CD4-positive, CD25-positive, alpha-beta regulatory T cell (primary cell): ENCODE results near the gene TMEM139. TPM values are rescaled to one million over a fixed set of nuclear protein-coding genes. Genes with fewer than 3 reads are reported as not detected.

Experiments
- ATAC-seq, 2 donors: fragments of 150-1000 bp; cut with Tn5 transposase; one replicate each; pipeline ENCODE4 v1.10.0; 2021; ENCODE audit warnings: low read depth in 2 of 2, moderate number of reproducible peaks in 2 of 2, moderate library complexity in 1 of 2
- DNase-seq, 3 donors: peaks; one replicate each; pipeline versions ENCODE4 v3.0.0 to v3.0.0-alpha.2; 2012 to 2022; ENCODE audit warnings: mixed read lengths in 1 of 3
- H3K27ac ChIP-seq: one replicate; pipeline ENCODE4 v1.7.0; 2013; ENCODE audit warnings: mild to moderate bottlenecking, low read length; ENCODE audit not compliant: insufficient read depth, poor library complexity, severe bottlenecking
- H3K27me3 ChIP-seq: one replicate; pipeline ENCODE4 v1.7.0; 2013; ENCODE audit warnings: low read length; ENCODE audit not compliant: control insufficient read depth, insufficient read depth
- H3K36me3 ChIP-seq: one replicate; pipeline ENCODE4 v1.7.0; 2013; ENCODE audit warnings: mild to moderate bottlenecking, low read length, moderate library complexity; ENCODE audit not compliant: control insufficient read depth, insufficient read depth
- H3K4me1 ChIP-seq: 2 replicates; pipeline ENCODE4 v1.7.0; 2013; ENCODE audit warnings: mild to moderate bottlenecking, low read length; ENCODE audit not compliant: insufficient read depth, control insufficient read depth, poor library complexity, severe bottlenecking
- H3K4me3 ChIP-seq: one replicate; pipeline ENCODE4 v1.7.0; 2013; ENCODE audit warnings: low read depth, mild to moderate bottlenecking, low read length, moderate library complexity
- H3K9me3 ChIP-seq, 2 experiments: 1 replicate in 1 of 2; 2 replicates in 1 of 2; pipeline ENCODE4 v1.7.0; 2013; ENCODE audit warnings: low read length in 2 of 2, mild to moderate bottlenecking in 1 of 2, moderate library complexity in 1 of 2; ENCODE audit not compliant: control insufficient read depth in 2 of 2
- H3K27ac Mint-ChIP-seq, 3 donors: one replicate each; pipeline ENCODE4 v1.8.0; 2020 to 2022; ENCODE audit warnings: mild to moderate bottlenecking in 3 of 3, mixed read lengths in 3 of 3, moderate library complexity in 2 of 3
- H3K27me3 Mint-ChIP-seq: one replicate; pipeline ENCODE4 v1.8.0; 2022; ENCODE audit warnings: mild to moderate bottlenecking, mixed read lengths
- H3K36me3 Mint-ChIP-seq: one replicate; pipeline ENCODE4 v1.8.0; 2020; ENCODE audit warnings: mixed read lengths
- H3K4me1 Mint-ChIP-seq, 4 donors: one replicate each; pipeline ENCODE4 v1.8.0; 2020 to 2022; ENCODE audit warnings: mixed read lengths in 4 of 4, mild to moderate bottlenecking in 1 of 4
- H3K4me3 Mint-ChIP-seq, 4 donors: one replicate each; pipeline ENCODE4 v1.8.0; 2020 to 2022; ENCODE audit warnings: mild to moderate bottlenecking in 4 of 4, mixed read lengths in 4 of 4, moderate library complexity in 3 of 4
- H3K9me3 Mint-ChIP-seq, 7 donors: one replicate each; pipeline ENCODE4 v1.8.0; 2020 to 2022; ENCODE audit warnings: mixed read lengths in 7 of 7, mild to moderate bottlenecking in 3 of 7, moderate library complexity in 2 of 7
- polyA plus RNA-seq, 4 donors: library from polyadenylated mRNA; unstranded; fragments of 300-500 nt; fragmentation: Illumina TruSeq; gene quantifications; one replicate each; pipeline ENCODE4 v1.2.3, GENCODE V29; 2021
- total RNA-seq: library from RNA; stranded (reverse); gene quantifications from one replicate; pipeline ENCODE4 v1.2.3, GENCODE V29; 2022

TMEM139 gene
- total and polyA plus RNA-seq, 5 donors from 2014 or later = 0.75 to 1.3 (median 0.91) TPM

- Mint-ChIP-seq H3K36me3 (peaks cover 65% of the 10 kb centered on the region), H3K4me1 (peaks cover 33 to 52% (median 43%) of the 10 kb centered on the region in 4 donors), H3K27ac (peak overlapping the region; percentile 44 to 66 (median 65)), H3K27me3 (no peaks in the 10 kb centered on the region), H3K9me3 (peaks cover 0 to 2% (median 0%) of the 10 kb centered on the region in 7 donors), H3K4me3 (peak overlapping the region in 2 of 4 donors; percentile 32 to 33)
- H3K9me3 ChIP-seq = no peaks in the 10 kb centered on the region
- no peaks in the 10 kb centered on the region for H3K27me3 ChIP-seq
- H3K4me3 ChIP-seq = peak overlapping the region; percentile 4
- peaks cover 27% of the 10 kb centered on the region for H3K4me1 ChIP-seq
- DNase-seq (peak; percentile 47 to 74 (median 68)), ATAC-seq (peak; percentile 89 to 95)
- H3K27ac ChIP-seq = no peak overlapping the region
- H3K36me3 ChIP-seq = peaks cover 91% of the 10 kb centered on the region
Measured at GRCh38 chr7:143299840-143300239, 15.1 kb downstream of the TMEM139 start.

- Mint-ChIP-seq H3K36me3 (peaks cover 65% of the 10 kb centered on the region), H3K4me1 (peaks cover 35 to 49% (median 42%) of the 10 kb centered on the region in 4 donors), H3K4me3 (peak overlapping the region in 1 of 4 donors; percentile 37), H3K27me3 (no peaks in the 10 kb centered on the region), H3K9me3 (peaks cover 0 to 1% (median 0%) of the 10 kb centered on the region in 7 donors), H3K27ac (peak overlapping the region; percentile 7 to 98 (median 57))
- no peak for ATAC-seq
- peaks cover 88% of the 10 kb centered on the region for H3K36me3 ChIP-seq
- no peaks in the 10 kb centered on the region for H3K27me3 ChIP-seq
- H3K4me3 ChIP-seq = no peak overlapping the region
- H3K9me3 ChIP-seq = no peaks in the 10 kb centered on the region
- peaks cover 24% of the 10 kb centered on the region for H3K4me1 ChIP-seq
- no peak for DNase-seq
- H3K27ac ChIP-seq = no peak overlapping the region
Measured at GRCh38 chr7:143300959-143301935, 16.5 kb downstream of the TMEM139 start.

- peaks cover 23 to 45% (median 37%) of the 10 kb centered on the region in 4 donors for H3K4me1 Mint-ChIP-seq
- H3K27ac ChIP-seq = no peak overlapping the region
- peaks cover 91% of the 10 kb centered on the region for H3K36me3 ChIP-seq
- peaks cover 0 to 2% (median 0%) of the 10 kb centered on the region in 7 donors for H3K9me3 Mint-ChIP-seq
- no peak for ATAC-seq
- H3K9me3 ChIP-seq = no peaks in the 10 kb centered on the region
- no peak overlapping the region for H3K4me3 ChIP-seq
- DNase-seq = no peak
- H3K27me3 Mint-ChIP-seq = no peaks in the 10 kb centered on the region
- peaks cover 77% of the 10 kb centered on the region for H3K36me3 Mint-ChIP-seq
- H3K27me3 ChIP-seq = no peaks in the 10 kb centered on the region
- H3K4me1 ChIP-seq = peaks cover 15% of the 10 kb centered on the region
- no peak overlapping the region for H3K27ac Mint-ChIP-seq
- no peak overlapping the region for H3K4me3 Mint-ChIP-seq
Measured at GRCh38 chr7:143303733-143304132, 19.0 kb downstream of the TMEM139 start.

- H3K27ac ChIP-seq = no peak overlapping the region
- Mint-ChIP-seq H3K9me3 (peaks cover 0 to 2% (median 0%) of the 10 kb centered on the region in 7 donors), H3K36me3 (peaks cover 71% of the 10 kb centered on the region), H3K27ac (peak overlapping the region in 2 of 3 donors; percentile 44 to 71), H3K4me1 (peaks cover 14 to 43% (median 33%) of the 10 kb centered on the region in 4 donors), H3K4me3 (no peak overlapping the region), H3K27me3 (no peaks in the 10 kb centered on the region)
- H3K4me3 ChIP-seq = no peak overlapping the region
- H3K36me3 ChIP-seq = peaks cover 83% of the 10 kb centered on the region
- H3K9me3 ChIP-seq = no peaks in the 10 kb centered on the region
- H3K27me3 ChIP-seq = no peaks in the 10 kb centered on the region
- peaks cover 10% of the 10 kb centered on the region for H3K4me1 ChIP-seq
- no peak for DNase-seq
- no peak for ATAC-seq
Measured at GRCh38 chr7:143304938-143305337, 20.2 kb downstream of the TMEM139 start.

- Histone ChIP-seq H3K4me1 (peaks cover 13% of the 10 kb centered on the region), H3K27me3 (no peaks in the 10 kb centered on the region), H3K9me3 (no peaks in the 10 kb centered on the region), H3K36me3 (peaks cover 77% of the 10 kb centered on the region), H3K27ac (no peak overlapping the region), H3K4me3 (no peak overlapping the region)
- ATAC-seq = peak; percentile 37 to 70
- peak overlapping the region in 1 of 4 donors; percentile 3 for H3K4me3 Mint-ChIP-seq
- H3K4me1 Mint-ChIP-seq = peaks cover 14 to 43% (median 37%) of the 10 kb centered on the region in 4 donors
- peaks cover 0 to 3% (median 0%) of the 10 kb centered on the region in 7 donors for H3K9me3 Mint-ChIP-seq
- H3K36me3 Mint-ChIP-seq = peaks cover 68% of the 10 kb centered on the region
- no peaks in the 10 kb centered on the region for H3K27me3 Mint-ChIP-seq
- peak; percentile 42 to 75 (median 52) for DNase-seq
- H3K27ac Mint-ChIP-seq = peak overlapping the region; percentile 42 to 92 (median 44)
Measured at GRCh38 chr7:143305423-143306070, 20.8 kb downstream of the TMEM139 start.

GRCh38 chr7:143308632-143309031, 23.9 kb downstream of the TMEM139 start:
- DNase-seq (no peak), ATAC-seq (no peak)
- H3K27ac ChIP-seq = no peak overlapping the region
- Mint-ChIP-seq H3K27ac (peak overlapping the region in 2 of 3 donors; percentile 54 to 81), H3K36me3 (peaks cover 45% of the 10 kb centered on the region), H3K27me3 (no peaks in the 10 kb centered on the region), H3K9me3 (peaks cover 0 to 3% (median 0%) of the 10 kb centered on the region in 7 donors), H3K4me3 (peak overlapping the region in 1 of 4 donors; percentile 4), H3K4me1 (peaks cover 25 to 57% (median 36%) of the 10 kb centered on the region in 4 donors)
- no peaks in the 10 kb centered on the region for H3K9me3 ChIP-seq
- H3K4me1 ChIP-seq = peaks cover 24% of the 10 kb centered on the region
- H3K4me3 ChIP-seq = no peak overlapping the region
- peaks cover 47% of the 10 kb centered on the region for H3K36me3 ChIP-seq
- no peaks in the 10 kb centered on the region for H3K27me3 ChIP-seq

- no peak overlapping the region for H3K4me3 ChIP-seq
- Mint-ChIP-seq H3K36me3 (peaks cover 2% of the 10 kb centered on the region), H3K9me3 (peaks cover 0 to 2% (median 0%) of the 10 kb centered on the region in 7 donors), H3K27me3 (no peaks in the 10 kb centered on the region), H3K27ac (peak overlapping the region in 1 of 3 donors; percentile 10), H3K4me3 (no peak overlapping the region), H3K4me1 (peaks cover 9 to 41% (median 23%) of the 10 kb centered on the region in 4 donors)
- H3K27me3 ChIP-seq = no peaks in the 10 kb centered on the region
- H3K36me3 ChIP-seq = no peaks in the 10 kb centered on the region
- H3K4me1 ChIP-seq = peaks cover 19% of the 10 kb centered on the region
- ATAC-seq = no peak
- H3K27ac ChIP-seq = no peak overlapping the region
- H3K9me3 ChIP-seq = no peaks in the 10 kb centered on the region
- no peak for DNase-seq
Measured at GRCh38 chr7:143314127-143314526, 29.4 kb downstream of the TMEM139 start.
